ENCODE measurements around the gene DDX5.

Gene DDX5

DNA sequence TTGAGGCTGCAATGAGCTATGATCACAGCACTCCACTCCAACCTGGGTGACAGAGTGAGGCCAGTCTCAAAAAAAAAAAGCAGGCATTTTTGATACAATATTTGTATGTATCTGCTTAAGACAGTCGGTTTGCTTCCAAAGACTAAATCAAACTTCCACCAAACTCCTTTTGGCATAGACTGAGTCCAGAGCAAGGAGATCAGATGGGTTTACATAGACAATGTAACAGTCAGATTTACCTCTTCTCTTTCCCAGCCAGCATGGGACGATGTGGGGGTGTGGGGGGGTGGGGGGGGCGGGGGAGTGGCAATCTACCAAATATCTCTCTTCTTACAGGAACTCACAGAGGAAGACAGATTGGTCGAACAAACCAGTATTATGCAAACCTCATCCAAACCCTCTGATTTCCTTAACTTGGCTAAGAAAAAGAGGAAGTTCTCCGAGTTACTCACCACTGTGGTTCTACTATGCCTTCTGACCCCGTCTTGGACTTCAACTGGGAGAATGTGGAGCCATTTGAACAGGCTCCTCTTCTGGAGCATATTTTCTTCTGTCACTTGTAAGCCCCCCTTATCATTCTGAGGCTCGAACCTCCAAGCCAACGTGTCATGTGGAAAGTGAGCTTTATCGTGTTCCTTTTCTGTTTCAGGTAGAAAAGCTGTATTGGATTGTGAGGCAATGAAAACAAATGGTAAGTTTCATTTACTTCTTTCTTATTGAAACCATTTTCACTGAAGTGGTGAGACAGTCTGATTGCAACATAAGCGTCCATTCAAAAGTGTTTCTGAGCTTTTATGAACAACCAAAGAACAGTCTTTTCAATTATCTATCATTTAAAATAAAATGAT is 57.2 kb downstream of the DDX5 start, which contains the start of gene MILR1:
TSS of gene MILR1 (plus strand) at position 451 of the 848 bp plus-strand sequence. CDS start at position 505, 54 bp downstream.
- DNase-seq (ENCODE audit: low read depth in 2 of 2) = no peak
